Measurements from ENCODE around the gene BCAS4.
"Not testable (repeated sequence)": the region's sequence is repeated elsewhere in the genome, so short reads cannot be mapped to it uniquely, and the experiment has no call there.

BCAS4 gene

GRCh38 chr20:50876063-50876685 is 81.3 kb downstream of the BCAS4 start:
- no peak for DNase-seq (ENCODE audit: low read depth)

GRCh38 chr20:50876816-50877215 is 82.0 kb downstream of the BCAS4 start:
- no peak for DNase-seq (ENCODE audit: low read depth)

DNA sequence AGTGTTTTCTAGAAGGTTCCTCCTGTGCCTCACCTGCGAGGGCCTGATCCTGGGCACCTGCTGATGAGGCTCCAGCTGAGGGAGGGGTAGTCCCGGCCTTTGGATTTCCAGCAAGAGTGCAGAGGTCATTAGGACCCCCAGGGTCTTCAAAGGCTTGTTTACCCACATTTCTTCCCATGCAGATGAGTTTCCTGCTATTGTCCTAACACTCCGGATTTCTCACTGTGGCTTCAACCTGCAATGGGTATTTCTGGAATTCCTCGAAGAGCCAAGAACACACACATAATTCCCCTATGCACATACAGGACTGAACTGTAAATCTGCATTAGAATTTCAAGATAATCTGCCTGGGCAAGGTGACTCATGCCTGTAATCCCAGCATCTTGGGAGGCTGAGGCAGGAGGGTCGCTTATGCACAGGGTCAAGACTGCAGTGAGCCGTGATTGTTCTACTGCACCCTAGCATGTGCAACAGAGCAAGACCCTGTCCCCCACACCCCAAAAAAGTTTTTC is 82.4 kb downstream of the BCAS4 start:
- DNase-seq (ENCODE audit: low read depth), result no peak

DNA sequence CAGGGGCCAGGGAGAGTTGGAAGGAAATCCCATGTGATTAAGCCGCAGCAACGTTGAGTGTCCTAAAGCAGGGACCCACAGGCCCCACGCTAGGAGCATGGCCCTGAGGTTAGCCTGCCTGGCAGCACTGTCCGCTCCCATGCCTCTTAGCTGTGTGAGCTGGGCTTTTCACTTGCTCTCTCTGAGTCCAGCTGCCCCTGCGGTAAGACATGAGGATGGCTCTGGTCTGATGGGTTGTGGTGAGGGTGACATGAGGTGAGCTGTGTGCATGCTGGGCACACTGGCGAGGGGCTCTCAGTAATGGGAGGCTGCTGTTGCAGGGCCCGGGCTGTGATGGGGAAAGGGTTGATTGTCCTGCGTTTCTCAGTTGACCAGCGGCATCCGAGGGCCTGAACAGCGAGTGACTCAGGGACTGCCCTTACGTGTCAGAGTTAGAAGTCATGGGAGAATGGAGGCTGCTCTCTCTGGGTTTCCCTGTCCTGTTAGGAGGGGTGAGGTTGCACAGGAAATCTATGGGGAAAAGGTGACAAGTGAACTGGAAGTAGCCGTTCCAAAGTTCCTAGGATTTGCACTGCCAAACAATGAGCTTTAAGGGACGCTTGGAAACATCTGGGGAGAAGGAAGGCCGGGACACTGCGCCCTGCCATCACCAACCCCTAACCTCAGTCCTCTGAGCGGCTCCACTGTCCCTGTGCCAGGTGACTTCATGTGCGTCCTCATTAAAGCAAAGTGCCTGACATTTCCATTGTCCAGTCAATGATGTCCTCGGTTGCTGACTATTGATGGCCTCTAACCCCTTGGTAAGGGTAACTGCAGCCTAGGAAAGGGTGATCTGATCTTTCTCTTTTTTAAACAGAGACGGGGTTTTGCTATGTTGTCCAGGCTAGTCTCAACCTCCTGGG is 85.0 kb downstream of the BCAS4 start:
- no peak for DNase-seq (ENCODE audit: low read depth)

- DNase-seq (ENCODE audit: low read depth), result not testable (repeated sequence)
Observed at GRCh38 chr20:50881759-50882424, 87.0 kb downstream of the BCAS4 start.

- DNase-seq (ENCODE audit: low read depth), result no peak
Observed at GRCh38 chr20:50883856-50884255, 89.0 kb downstream of the BCAS4 start.

- DNase-seq (ENCODE audit: low read depth), result no peak
Observed at GRCh38 chr20:50885068-50885467, 90.2 kb downstream of the BCAS4 start.

- no peak for DNase-seq (ENCODE audit: low read depth)
Observed at GRCh38 chr20:50885781-50886180, 90.9 kb downstream of the BCAS4 start.

DNA sequence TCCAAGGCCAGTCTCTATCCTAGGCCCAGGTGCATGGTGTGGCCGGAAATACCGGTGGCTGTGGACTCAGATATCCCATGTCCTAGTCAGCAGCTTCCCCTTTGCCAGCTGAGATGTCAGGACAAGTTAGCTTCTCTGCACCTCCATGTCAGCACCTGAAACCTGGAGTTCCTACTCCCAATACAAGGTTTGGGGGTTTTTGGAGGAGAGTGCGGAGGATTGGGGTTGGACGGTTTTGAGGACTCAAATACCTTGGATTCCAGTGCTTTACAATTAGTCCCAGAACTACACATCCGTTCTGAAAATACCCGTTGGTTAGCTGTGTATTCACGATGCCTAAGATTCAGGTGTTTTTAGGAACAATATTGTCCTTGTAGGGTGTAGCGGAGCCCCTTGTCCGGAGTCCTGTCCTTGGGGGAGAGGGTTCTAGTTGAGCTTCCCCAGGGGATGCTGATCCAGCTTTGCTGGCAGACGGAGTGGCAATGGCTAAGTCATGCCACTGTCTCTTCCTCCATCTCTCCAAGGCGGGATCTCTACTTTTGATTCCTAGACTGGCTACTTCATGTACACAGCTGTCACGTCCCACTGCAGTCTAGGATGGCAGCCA is 91.4 kb downstream of the BCAS4 start:
- DNase-seq (ENCODE audit: low read depth), result no peak

GRCh38 chr20:50887576-50887975 is 92.7 kb downstream of the BCAS4 start:
- no peak for DNase-seq (ENCODE audit: low read depth)

GRCh38 chr20:50891138-50891537 is 96.3 kb downstream of the BCAS4 start:
- no peak for DNase-seq (ENCODE audit: low read depth)

DNA sequence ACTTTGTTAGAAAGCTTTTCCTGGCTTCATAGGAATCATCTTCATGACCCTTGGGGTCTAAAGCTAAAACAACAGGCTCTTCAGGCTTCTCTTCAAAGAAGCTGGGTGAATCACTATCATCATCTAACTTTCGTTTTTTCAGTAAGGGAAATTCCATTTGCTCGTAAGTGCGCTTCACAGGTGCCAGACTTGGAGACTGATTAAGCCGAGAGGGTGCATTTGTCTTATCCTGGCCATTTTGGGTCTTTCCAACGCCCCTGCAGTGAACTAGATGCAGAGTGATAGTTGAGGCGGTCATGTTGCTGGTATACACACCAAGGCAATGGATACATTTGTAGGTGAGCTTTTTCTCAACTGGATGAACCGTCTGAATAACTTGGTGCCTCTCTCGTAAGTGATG is 97.5 kb downstream of the BCAS4 start:
- DNase-seq (ENCODE audit: low read depth), result no peak

DNA sequence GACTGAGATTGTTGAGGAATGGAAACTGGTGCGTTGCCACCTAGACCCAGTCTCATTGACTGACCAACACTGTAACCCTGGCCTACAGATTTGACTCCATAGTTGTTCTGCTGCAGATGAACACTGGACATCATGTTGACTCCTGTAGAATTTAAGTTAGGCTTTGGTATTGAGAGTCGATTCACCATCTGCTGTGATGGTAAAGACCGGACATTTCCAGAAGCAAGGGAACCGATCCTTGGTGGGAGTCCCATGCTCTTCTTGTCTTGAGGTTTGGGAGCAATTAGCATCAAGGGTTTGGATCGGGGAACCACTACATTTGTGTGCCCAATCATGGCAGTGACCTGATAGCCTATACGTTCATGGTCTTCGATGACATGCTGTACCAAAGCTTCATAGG is 98.8 kb downstream of the BCAS4 start:
- no peak for DNase-seq (ENCODE audit: low read depth)

- DNase-seq (ENCODE audit: low read depth), result no peak
Observed at GRCh38 chr20:50895111-50895830, 100.4 kb downstream of the BCAS4 start.

- DNase-seq (ENCODE audit: low read depth), result no peak
Observed at GRCh38 chr20:50898475-50898874, 103.6 kb downstream of the BCAS4 start.

DNA sequence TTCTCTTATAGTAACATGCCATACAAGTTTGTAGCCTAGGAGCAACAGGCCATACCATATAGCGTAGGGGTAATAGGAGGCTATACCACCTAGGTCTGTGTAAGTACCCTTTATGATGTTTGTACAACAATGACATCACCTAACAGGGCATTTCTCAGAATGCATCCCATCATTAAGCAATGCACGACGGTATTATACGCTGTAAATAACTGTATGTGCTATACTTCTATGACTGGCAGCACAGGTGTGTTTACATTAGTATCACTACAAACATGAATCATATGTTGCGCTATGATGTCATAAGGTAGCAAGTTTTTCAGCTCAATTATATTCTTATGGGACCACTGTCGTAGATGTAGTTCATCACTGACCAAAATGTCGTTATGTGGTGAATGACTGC is 105.4 kb downstream of the BCAS4 start:
- no peak for DNase-seq (ENCODE audit: low read depth)

- DNase-seq (ENCODE audit: low read depth), result no peak
Observed at GRCh38 chr20:50901301-50901700, 106.4 kb downstream of the BCAS4 start.

DNA sequence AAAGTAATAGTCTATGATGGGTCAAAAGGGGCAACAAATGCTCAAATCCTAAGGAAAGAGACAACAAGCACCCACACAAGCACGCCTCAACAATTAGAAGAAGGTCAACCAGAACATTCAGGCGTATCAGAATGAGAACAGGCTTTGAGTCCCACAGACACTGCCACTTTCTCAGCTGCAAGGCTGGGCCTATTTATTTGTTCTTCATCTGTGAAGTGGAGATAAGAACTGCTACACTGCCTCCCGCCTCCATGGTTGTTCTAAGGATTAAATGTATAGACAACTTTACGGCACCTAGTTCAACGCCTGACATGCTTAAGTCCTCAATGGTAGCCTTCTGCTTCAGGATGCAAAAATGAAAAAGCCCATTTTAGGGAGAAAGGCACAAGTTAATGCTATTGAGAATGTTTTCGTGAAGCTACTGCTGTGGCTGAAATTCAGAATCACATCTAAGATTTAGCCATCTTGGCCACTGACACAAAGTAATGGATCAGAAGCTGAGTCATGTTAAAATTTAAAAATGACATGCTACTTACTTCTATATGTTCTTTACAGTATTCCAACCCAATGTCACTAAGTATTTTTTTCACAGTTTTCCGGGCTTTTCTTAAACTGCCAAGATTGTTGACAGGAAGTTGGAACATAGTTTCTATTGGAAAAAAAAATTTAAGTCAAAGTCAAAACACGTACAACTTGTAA is 108.6 kb downstream of the BCAS4 start:
- DNase-seq (ENCODE audit: low read depth), result no peak

GRCh38 chr20:50904067-50904570 is 109.3 kb downstream of the BCAS4 start:
- DNase-seq (ENCODE audit: low read depth), result no peak

DNA sequence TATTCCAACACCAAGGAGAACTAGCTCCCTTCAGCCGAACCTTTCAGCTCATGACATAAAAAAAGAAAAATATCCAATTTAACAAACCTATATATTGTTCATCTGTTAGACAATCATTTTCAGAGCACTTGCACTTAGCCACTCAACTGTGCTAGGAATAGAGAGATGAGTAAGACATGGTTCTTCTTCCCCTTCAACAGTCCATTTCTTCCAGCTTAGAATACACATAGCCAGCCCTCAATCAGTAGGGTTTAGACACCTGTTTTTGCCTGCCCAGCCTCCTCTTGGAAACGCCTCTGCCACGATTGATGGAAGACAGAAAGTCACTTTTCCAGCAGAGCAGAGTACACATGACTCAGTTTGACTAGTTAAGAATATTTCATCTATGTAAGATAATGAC is 114.6 kb downstream of the BCAS4 start:
- no peak for DNase-seq (ENCODE audit: low read depth)

DNA sequence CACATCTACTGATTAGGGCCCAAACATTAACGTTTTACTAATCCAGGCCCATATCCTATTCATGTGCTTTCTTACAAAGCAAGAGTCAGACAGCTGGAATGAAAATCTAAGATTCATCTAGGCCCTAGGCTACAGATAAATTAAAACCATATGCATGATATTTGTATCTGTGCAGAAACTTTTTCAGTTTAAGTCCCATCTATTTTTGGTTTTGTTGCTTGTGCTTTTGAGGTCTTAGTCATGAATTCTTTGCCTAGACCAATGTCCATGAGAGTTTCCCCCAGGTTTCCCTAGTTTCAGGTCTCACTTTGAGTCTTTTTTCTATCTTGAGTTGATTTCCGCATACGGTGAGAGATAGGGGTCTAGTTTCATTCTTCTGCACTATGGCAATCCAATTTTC is 116.2 kb downstream of the BCAS4 start:
- peak; percentile 50 for DNase-seq (ENCODE audit: low read depth)
